Neural cell (in vitro differentiated cells): ENCODE results near the gene AKR1C1.

ENCODE experiments used
- EP300 ChIP-seq: fragments of 450-650 bp; conservative IDR thresholded peaks from 2 replicates; pipeline ENCODE4 v1.6.1; 2014; ENCODE audit warnings: antibody characterized with exemption, mild to moderate bottlenecking, moderate library complexity; ENCODE audit not compliant: poor library complexity, severe bottlenecking
- EZH2 ChIP-seq: fragments of 200-600, 300-800 bp; shearing (Covaris generic), sonication (generic); IDR thresholded peaks from 2 replicates; pipeline ENCODE4 v1.6.1; 2014; ENCODE audit warnings: antibody characterized with exemption, low read length, borderline replicate concordance, mild to moderate bottlenecking; ENCODE audit not compliant: insufficient read depth, poor library complexity, severe bottlenecking
- MXI1 ChIP-seq: fragments of 450-650 bp; conservative IDR thresholded peaks from 2 replicates; pipeline ENCODE4 v1.6.1; 2014; ENCODE audit warnings: antibody characterized with exemption, mild to moderate bottlenecking; ENCODE audit not compliant: poor library complexity, severe bottlenecking
- POLR2AphosphoS5 ChIP-seq: IDR thresholded peaks from 2 replicates; pipeline ENCODE4 v1.6.1; 2012
- RAD21 ChIP-seq: fragments of 450-650 bp; conservative IDR thresholded peaks from 2 replicates; pipeline ENCODE4 v1.6.1; 2014; ENCODE audit warnings: antibody characterized with exemption, mild to moderate bottlenecking, moderate library complexity
- SMC3 ChIP-seq: fragments of 450-650 bp; conservative IDR thresholded peaks from 2 replicates; pipeline ENCODE4 v1.6.1; 2014; ENCODE audit warnings: antibody characterized with exemption, mild to moderate bottlenecking, moderate library complexity; ENCODE audit not compliant: poor library complexity
- TAF1 ChIP-seq: IDR thresholded peaks from 2 replicates; pipeline ENCODE4 v1.6.1; 2012; ENCODE audit warnings: low read depth
- TF ChIP-seq, protein P1 (sequence below): fragments of 450-650 bp; IDR thresholded peaks from 2 replicates; pipeline ENCODE4 v1.5.1; 2014; ENCODE audit warnings: antibody characterized with exemption, mild to moderate bottlenecking, moderate library complexity; ENCODE audit not compliant: poor library complexity, severe bottlenecking

DNA sequence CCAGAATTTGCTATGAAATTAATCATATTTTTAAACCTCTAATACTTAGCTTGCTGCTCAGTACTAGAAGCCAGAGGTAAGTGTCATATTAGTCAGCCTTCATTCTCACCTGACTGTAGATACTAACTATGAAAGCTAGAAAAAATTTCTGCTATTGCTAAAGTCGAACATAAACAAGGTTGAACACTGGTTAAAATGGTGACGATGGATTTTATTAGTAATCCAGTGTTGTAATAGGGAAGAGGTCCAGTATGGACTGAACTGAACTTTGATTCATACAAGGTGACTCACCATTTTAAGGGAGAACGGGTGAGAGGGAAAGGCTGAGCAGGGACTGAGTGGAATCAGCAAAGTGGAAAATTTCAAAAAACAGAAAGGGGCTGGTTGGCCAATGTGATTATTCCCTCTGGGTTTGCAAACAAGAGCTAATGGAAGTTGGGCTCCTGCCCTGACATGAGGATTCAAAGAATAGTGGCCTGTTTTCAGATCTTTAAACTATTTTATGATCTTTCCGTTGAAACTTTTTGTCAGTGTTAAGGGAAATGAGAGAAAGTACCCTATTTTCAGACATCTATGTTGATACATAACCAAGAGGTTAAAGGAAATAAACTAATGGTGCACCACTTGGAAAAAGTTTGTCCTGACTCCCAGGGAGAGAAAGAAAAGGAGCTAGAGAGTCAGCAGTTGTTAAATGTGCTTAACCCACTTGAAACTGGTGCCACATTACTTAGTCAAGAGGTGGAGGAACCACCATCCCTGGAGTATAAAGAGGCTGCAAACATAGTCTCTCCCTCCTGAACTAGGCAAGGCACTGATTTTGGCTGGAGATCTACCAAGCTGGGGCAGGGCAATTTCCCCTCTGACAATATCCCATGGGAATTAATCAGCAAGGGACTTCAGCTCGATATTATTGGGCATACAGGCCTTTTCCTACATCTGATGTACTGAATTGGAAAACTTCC lies 15.3 kb upstream of the AKR1C1 start:
- TF ChIP-seq, protein P1, sequence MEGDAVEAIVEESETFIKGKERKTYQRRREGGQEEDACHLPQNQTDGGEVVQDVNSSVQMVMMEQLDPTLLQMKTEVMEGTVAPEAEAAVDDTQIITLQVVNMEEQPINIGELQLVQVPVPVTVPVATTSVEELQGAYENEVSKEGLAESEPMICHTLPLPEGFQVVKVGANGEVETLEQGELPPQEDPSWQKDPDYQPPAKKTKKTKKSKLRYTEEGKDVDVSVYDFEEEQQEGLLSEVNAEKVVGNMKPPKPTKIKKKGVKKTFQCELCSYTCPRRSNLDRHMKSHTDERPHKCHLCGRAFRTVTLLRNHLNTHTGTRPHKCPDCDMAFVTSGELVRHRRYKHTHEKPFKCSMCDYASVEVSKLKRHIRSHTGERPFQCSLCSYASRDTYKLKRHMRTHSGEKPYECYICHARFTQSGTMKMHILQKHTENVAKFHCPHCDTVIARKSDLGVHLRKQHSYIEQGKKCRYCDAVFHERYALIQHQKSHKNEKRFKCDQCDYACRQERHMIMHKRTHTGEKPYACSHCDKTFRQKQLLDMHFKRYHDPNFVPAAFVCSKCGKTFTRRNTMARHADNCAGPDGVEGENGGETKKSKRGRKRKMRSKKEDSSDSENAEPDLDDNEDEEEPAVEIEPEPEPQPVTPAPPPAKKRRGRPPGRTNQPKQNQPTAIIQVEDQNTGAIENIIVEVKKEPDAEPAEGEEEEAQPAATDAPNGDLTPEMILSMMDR: no peak
- TF ChIP-seq SMC3: no peak
- no peak for TF ChIP-seq POLR2AphosphoS5
- no peak for TF ChIP-seq RAD21
- TF ChIP-seq MXI1: no peak
- TF ChIP-seq EP300: no peak
- no peak for TF ChIP-seq TAF1
- no peak for TF ChIP-seq EZH2
